ENCODE measurements around the gene CDH24.

Gene CDH24

GRCh38 chr14:23094666-23095195, 37.4 kb upstream of the CDH24 start, which contains the start of gene ACIN1:
TSS of gene ACIN1 (minus strand) at chr14:23095136. CDS start at chr14:23095112, 24 bp downstream.
- Mint-ChIP-seq H3K27me3 (no peaks in the 10 kb centered on the region), H3K27ac (no peak within 1 kb of the TSS), H3K9me3 (no peaks in the 10 kb centered on the region), H3K36me3 (ENCODE audit: low read depth) (peaks cover 51% of the 10 kb centered on the region), H3K4me3 (no peak within 1 kb of the TSS), H3K4me1 (ENCODE audit: low read depth) (peaks cover 24% of the 10 kb centered on the region)

- Mint-ChIP-seq H3K36me3 (ENCODE audit: low read depth) (peaks cover 55% of the 10 kb centered on the region), H3K4me1 (ENCODE audit: low read depth) (peaks cover 24% of the 10 kb centered on the region)
These were observed 36.8 kb upstream of the CDH24 start for GRCh38 chr14:23093991-23094665.

GRCh38 chr14:23093526-23093925, 36.2 kb upstream of the CDH24 start:
- Mint-ChIP-seq H3K27me3 (no peaks in the 10 kb centered on the region), H3K4me1 (ENCODE audit: low read depth) (peaks cover 24% of the 10 kb centered on the region), H3K36me3 (ENCODE audit: low read depth) (peaks cover 50% of the 10 kb centered on the region), H3K9me3 (no peaks in the 10 kb centered on the region), H3K27ac (peak overlapping the region; percentile 1), H3K4me3 (no peak overlapping the region)

More at GRCh38 chr14:23093991-23094665, 36.8 kb upstream of the CDH24 start:
- H3K27me3 Mint-ChIP-seq: no peaks in the 10 kb centered on the region
- no peak overlapping the region for H3K27ac Mint-ChIP-seq
- H3K4me3 Mint-ChIP-seq: no peak overlapping the region
- H3K9me3 Mint-ChIP-seq: no peaks in the 10 kb centered on the region

GRCh38 chr14:23093104-23093503, 35.8 kb upstream of the CDH24 start:
- H3K4me3 Mint-ChIP-seq: no peak overlapping the region

GRCh38 chr14:23091294-23092225, 34.2 kb upstream of the CDH24 start:
- Mint-ChIP-seq H3K4me1 (ENCODE audit: low read depth) (peaks cover 25% of the 10 kb centered on the region), H3K9me3 (no peaks in the 10 kb centered on the region), H3K4me3 (no peak overlapping the region), H3K36me3 (ENCODE audit: low read depth) (peaks cover 53% of the 10 kb centered on the region), H3K27ac (peak overlapping the region; percentile 75), H3K27me3 (no peaks in the 10 kb centered on the region)

More at GRCh38 chr14:23093104-23093503, 35.8 kb upstream of the CDH24 start:
- Mint-ChIP-seq H3K4me1 (ENCODE audit: low read depth) (peaks cover 24% of the 10 kb centered on the region), H3K9me3 (no peaks in the 10 kb centered on the region), H3K27me3 (no peaks in the 10 kb centered on the region), H3K36me3 (ENCODE audit: low read depth) (peaks cover 49% of the 10 kb centered on the region), H3K27ac (peak overlapping the region; percentile 1)

GRCh38 chr14:23090254-23090636, 32.9 kb upstream of the CDH24 start:
- Mint-ChIP-seq H3K36me3 (ENCODE audit: low read depth) (peaks cover 67% of the 10 kb centered on the region), H3K9me3 (no peaks in the 10 kb centered on the region), H3K27ac (peak overlapping the region; percentile 17), H3K4me3 (no peak overlapping the region), H3K27me3 (no peaks in the 10 kb centered on the region), H3K4me1 (ENCODE audit: low read depth) (peaks cover 30% of the 10 kb centered on the region)

- Mint-ChIP-seq H3K27ac (no peak overlapping the region), H3K36me3 (ENCODE audit: low read depth) (peaks cover 70% of the 10 kb centered on the region), H3K4me1 (ENCODE audit: low read depth) (peaks cover 36% of the 10 kb centered on the region), H3K27me3 (no peaks in the 10 kb centered on the region), H3K9me3 (no peaks in the 10 kb centered on the region), H3K4me3 (no peak overlapping the region)
These were observed 32.4 kb upstream of the CDH24 start for GRCh38 chr14:23089498-23090253.

GRCh38 chr14:23086565-23086964, 29.2 kb upstream of the CDH24 start:
- Mint-ChIP-seq H3K27ac (peak overlapping the region; percentile 39), H3K36me3 (ENCODE audit: low read depth) (peaks cover 60% of the 10 kb centered on the region), H3K4me3 (no peak overlapping the region), H3K27me3 (no peaks in the 10 kb centered on the region), H3K9me3 (no peaks in the 10 kb centered on the region), H3K4me1 (ENCODE audit: low read depth) (peaks cover 38% of the 10 kb centered on the region)

- Mint-ChIP-seq H3K9me3 (no peaks in the 10 kb centered on the region), H3K27me3 (no peaks in the 10 kb centered on the region), H3K27ac (peak overlapping the region; percentile 77), H3K4me1 (ENCODE audit: low read depth) (peaks cover 36% of the 10 kb centered on the region), H3K36me3 (ENCODE audit: low read depth) (peaks cover 68% of the 10 kb centered on the region), H3K4me3 (no peak overlapping the region)
These were observed 28.1 kb upstream of the CDH24 start for GRCh38 chr14:23085458-23085857.

- no peak overlapping the region for H3K4me3 Mint-ChIP-seq
- peaks cover 68% of the 10 kb centered on the region for H3K36me3 Mint-ChIP-seq (ENCODE audit: low read depth)
- no peaks in the 10 kb centered on the region for H3K27me3 Mint-ChIP-seq
- peak overlapping the region; percentile 59 for H3K27ac Mint-ChIP-seq
- peaks cover 17% of the 10 kb centered on the region for H3K4me1 Mint-ChIP-seq (ENCODE audit: low read depth)
- no peaks in the 10 kb centered on the region for H3K9me3 Mint-ChIP-seq
These were observed 23.2 kb upstream of the CDH24 start for GRCh38 chr14:23080474-23080873.

GRCh38 chr14:23079716-23080115, 22.4 kb upstream of the CDH24 start:
- H3K36me3 Mint-ChIP-seq (ENCODE audit: low read depth): peaks cover 69% of the 10 kb centered on the region

GRCh38 chr14:23078692-23079116, 21.4 kb upstream of the CDH24 start:
- H3K4me1 Mint-ChIP-seq (ENCODE audit: low read depth): peaks cover 7% of the 10 kb centered on the region
- H3K27me3 Mint-ChIP-seq: no peaks in the 10 kb centered on the region
- no peak overlapping the region for H3K4me3 Mint-ChIP-seq
- H3K27ac Mint-ChIP-seq: no peak overlapping the region
- peaks cover 70% of the 10 kb centered on the region for H3K36me3 Mint-ChIP-seq (ENCODE audit: low read depth)
- H3K9me3 Mint-ChIP-seq: no peaks in the 10 kb centered on the region

More at GRCh38 chr14:23079716-23080115, 22.4 kb upstream of the CDH24 start:
- H3K27me3 Mint-ChIP-seq: no peaks in the 10 kb centered on the region
- H3K4me3 Mint-ChIP-seq: no peak overlapping the region
- H3K4me1 Mint-ChIP-seq (ENCODE audit: low read depth): peaks cover 9% of the 10 kb centered on the region
- peak overlapping the region; percentile 23 for H3K27ac Mint-ChIP-seq
- no peaks in the 10 kb centered on the region for H3K9me3 Mint-ChIP-seq

GRCh38 chr14:23077962-23078361, 20.6 kb upstream of the CDH24 start:
- Mint-ChIP-seq H3K36me3 (ENCODE audit: low read depth) (peaks cover 70% of the 10 kb centered on the region), H3K27ac (no peak overlapping the region), H3K4me3 (no peak overlapping the region), H3K4me1 (ENCODE audit: low read depth) (peaks cover 7% of the 10 kb centered on the region), H3K9me3 (no peaks in the 10 kb centered on the region), H3K27me3 (no peaks in the 10 kb centered on the region)

- Mint-ChIP-seq H3K4me1 (ENCODE audit: low read depth) (peaks cover 16% of the 10 kb centered on the region), H3K36me3 (ENCODE audit: low read depth) (peaks cover 78% of the 10 kb centered on the region), H3K4me3 (no peak overlapping the region), H3K27me3 (no peaks in the 10 kb centered on the region), H3K9me3 (no peaks in the 10 kb centered on the region), H3K27ac (no peak overlapping the region)
These were observed 19.6 kb upstream of the CDH24 start for GRCh38 chr14:23076785-23077408.
